HG03460 (cell line): ENCODE measurements around the gene RELL2.

Experiments
- ATAC-seq: cut with Tn5 transposase; IDR thresholded peaks from one replicate; pipeline ENCODE4 v1.9.1; 2021; ENCODE audit not compliant: unreplicated experiment

Gene RELL2

GRCh38 chr5:141618804-141619554 is 17.8 kb upstream of the RELL2 start, which contains the start of gene DIAPH1:
DIAPH1 (minus strand) TSS chr5:141619000; CDS start chr5:141618914, 86 bp downstream.
- ATAC-seq: peak; percentile 75

GRCh38 chr5:141623186-141623585 is 13.6 kb upstream of the RELL2 start:
- ATAC-seq: peak; percentile 48

DNA sequence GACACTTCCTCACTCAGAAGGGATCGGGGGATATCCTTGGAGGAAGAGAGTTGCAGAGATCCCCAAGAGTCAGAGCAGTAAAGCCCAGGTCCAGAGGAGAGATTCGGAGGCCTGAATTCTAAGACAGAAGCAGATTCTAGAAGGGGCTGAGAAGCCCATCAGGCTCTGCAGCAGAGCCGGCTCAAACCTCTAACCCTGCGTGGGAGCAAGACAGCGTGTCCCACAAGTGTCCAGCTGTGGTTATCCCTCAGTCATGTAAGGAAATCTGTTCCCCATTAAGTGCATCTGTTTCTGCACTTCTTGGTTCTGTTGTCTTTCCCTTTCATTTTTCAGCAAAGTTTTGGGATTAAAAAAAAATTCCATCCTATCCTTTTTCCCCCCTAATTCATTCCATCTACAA is 13.2 kb upstream of the RELL2 start:
- no peak for ATAC-seq

GRCh38 chr5:141628175-141628788 is 8.5 kb upstream of the RELL2 start:
- ATAC-seq: no peak

GRCh38 chr5:141630570-141631140 is 6.1 kb upstream of the RELL2 start:
- no peak for ATAC-seq

GRCh38 chr5:141632650-141633049 is 4.1 kb upstream of the RELL2 start:
- no peak for ATAC-seq

DNA sequence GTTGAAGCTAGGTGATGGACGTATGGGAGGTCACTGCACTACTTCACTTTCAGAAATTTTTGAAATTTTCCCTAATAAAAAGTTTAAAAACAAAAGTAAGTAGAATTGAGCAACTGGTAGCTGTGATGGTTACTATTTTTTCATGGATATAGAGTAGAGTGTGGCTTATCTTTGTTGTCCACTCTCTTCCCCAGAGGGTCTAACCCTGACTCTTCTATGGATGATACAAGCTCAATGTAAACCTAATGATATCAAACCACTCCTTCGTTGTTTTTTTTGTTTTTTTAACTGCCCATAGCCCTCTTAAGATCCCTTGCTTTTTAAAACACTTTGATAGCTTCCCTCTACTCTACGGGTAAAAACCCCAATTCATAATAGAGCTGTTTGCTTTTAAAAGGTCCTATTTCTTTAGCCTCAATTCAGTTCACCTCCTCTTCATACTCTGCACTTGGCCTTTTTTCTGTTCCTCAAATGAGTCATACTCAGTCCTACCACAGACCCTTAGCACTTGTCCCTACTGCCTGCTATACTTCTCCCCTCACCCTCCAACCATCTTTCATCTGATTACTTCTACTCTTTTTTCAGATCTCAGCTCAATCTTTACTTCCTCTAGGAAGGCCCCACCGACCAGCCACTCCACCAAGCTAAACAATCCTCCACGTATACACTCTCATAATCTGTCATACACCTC is 2.8 kb upstream of the RELL2 start:
- peak; percentile 60 for ATAC-seq

DNA sequence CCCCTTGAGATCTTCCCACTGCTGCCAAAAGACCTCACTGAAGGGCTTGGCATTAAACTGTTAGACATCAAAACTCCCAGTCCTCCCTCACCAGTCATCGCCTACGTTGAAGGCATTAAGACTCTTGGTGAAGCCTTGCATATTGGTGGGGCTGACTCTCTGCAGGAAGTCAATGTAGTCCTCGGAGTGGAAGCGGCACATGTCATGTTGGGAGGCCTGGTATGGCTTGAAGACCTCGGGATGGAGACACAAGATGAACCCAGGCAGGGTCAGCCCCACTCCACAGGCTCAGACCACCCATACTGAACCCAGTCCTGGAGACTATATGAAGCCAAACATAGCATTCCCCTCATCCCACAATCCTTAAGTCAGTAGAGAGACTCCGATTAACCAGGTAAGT is 2.1 kb upstream of the RELL2 start:
- ATAC-seq: no peak

DNA sequence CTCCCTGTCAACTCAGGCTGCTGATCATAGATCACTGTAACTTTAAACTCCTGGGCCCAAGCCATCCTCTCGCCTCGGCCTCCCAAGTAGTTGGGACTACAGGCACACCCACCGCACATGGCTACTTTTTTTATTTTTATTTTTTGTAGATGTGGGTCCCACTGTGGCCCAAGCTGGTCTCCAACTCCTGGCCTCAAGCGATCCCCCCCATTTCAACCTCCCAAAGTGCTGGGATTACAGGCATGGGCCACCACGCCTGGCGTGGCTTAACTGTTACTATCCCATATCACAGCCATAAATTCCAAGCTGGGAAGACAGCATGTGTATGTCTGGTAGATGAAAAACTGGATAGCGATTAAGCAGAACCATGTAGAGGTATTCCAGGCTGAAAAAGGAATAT is 1.2 kb upstream of the RELL2 start:
- no peak for ATAC-seq

GRCh38 chr5:141636106-141636412 is 738 bp upstream of the RELL2 start:
- ATAC-seq: no peak

DNA sequence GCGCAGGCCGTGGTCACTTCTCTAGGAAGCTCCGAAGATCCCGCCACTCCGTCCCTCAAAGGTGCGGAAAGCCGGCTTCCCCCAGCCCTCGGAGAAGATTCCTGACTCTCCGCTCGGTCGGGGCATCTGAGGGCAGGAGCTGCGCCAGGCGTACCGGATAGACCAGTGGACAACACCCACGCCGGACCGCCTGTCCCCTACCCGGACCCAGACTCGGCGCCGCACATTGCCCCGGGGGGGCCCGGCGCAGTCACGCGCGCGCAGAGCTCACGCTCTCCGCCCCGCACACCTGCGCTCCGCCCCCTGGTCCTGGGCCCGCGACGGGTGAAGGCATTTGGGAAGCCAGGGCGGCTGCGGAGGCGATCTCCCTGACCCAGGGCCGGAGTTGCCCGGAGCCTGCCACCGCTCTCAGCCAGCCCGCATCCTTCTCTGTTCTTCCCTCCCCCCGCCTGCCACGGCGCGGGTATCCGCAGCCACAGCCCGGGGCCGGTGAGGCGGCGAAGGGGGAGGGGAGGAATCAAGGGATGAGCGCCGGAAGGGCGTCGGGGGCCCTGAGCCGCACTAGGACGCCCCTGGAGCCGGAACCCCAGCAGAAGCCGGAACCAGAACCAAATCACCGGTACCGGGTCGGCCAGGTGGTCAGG is 448 bp downstream of the RELL2 start:
- ATAC-seq: peak; percentile 16

GRCh38 chr5:141637767-141638419 is 1.1 kb downstream of the RELL2 start:
- ATAC-seq: peak; percentile 28

- ATAC-seq: no peak
These were observed 2.0 kb downstream of the RELL2 start for GRCh38 chr5:141638771-141639170.

DNA sequence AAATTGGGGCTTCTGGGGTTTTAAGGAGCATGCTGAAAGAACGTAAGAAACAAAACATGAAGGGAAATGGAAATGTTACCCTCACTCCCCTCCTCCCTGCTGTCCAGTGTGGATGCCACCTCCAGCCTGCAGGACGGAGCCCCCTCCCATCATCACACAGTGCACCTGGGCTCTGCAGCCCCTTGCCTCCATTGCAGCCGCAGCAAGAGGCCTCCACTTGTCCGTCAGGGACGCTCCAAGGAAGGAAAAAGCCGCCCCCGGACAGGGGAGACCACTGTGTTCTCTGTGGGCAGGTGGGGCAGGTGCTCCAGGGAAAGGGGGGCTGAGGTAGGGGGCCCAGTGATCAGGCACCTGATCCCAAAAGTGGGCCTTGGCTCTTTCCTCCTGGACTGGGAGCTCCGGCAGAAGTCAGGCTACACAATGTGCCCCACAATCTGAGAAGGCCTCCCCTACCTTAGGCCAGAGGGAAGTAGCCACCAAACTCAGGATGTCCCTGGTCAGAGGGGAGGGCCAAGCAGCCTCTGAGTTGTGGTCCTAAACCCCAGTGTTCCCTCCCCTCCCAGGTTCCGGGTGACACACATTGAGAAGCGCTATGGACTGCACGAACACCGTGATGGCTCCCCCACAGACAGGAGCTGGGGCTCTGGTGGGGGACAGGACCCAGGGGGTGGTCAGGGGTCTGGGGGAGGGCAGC is 2.7 kb downstream of the RELL2 start:
- ATAC-seq: no peak

GRCh38 chr5:141640051-141640415 is 3.2 kb downstream of the RELL2 start:
- no peak for ATAC-seq

- no peak for ATAC-seq
These were observed 3.9 kb downstream of the RELL2 start for GRCh38 chr5:141640698-141641097.

DNA sequence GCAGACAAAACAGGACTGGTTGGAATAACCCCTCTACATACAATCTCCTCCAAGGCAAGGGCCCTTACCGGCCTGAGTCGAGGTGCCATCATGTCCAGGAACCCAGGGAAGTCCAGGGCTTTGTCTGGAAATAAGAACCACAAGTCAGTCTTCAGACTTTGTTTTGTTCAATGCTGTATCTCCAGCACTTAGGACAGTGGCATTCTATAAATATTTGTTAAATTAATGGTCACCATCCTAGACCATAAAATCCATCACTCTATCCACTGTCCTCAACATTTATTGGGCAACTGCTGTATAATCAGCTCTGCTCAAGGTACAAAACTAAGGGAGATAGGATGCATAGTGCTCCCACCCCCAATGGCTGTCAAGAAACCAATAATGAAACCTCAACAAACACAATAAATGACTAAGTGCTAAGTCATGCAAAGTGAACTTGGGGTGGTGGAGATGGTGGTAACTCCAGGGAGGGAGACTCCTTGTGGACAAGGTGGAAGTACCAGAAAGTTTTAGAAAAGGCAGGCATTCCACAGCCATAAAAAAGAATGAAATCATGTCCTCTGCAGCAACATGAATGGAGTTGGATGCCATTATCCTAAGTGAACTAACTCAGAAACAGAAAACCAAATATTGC is 5.0 kb downstream of the RELL2 start:
- no peak for ATAC-seq

DNA sequence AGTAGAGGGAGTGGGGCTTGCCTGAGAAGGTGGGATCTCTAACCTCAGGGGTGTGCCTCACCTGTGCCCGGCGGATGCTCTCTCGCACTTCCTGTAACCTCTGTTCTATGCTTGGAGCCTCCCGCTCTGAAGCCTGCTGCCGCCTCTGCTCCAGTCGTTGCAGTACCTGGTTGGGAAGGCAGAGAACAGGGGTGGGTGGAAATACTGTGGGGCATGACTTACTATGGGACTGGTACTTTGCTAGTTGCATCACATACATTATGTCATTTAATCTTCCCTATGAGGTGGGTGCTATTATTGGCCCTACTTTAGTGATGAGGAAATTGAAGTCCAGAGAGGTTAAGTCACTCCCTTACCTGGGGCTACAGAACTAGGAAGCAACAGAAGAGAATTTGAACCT is 9.2 kb downstream of the RELL2 start:
- no peak for ATAC-seq

GRCh38 chr5:141647242-141647641 is 10.4 kb downstream of the RELL2 start:
- ATAC-seq: no peak

- no peak for ATAC-seq
These were observed 11.1 kb downstream of the RELL2 start for GRCh38 chr5:141647851-141648250.
